Activated CD4-positive, alpha-beta T cell treated with anti-CD3 and anti-CD28 coated beads, Interleukin-2, amount 10 ng/mL, durations not matched to agents 7 days and 5 days (primary cell): Measurements from ENCODE around the gene NOTCH3. TPM values are rescaled to one million over a fixed set of nuclear protein-coding genes. Genes with fewer than 3 reads are reported as not detected.

Source experiments
- CTCF ChIA-PET: fragments of 350-600 bp; sonication (Branson Sonifier 250); formaldehyde crosslinking; loops from one replicate; lab custom pipeline; 2021; ENCODE audit warnings: antibody characterized with exemption; lab: Charles Lee
- POLR2A ChIA-PET: fragments of 350-600 bp; sonication (Branson Sonifier 250); formaldehyde crosslinking; loops from one replicate; lab custom pipeline; 2021; ENCODE audit warnings: antibody characterized with exemption; lab: Charles Lee
- DNase-seq: peaks from one replicate; pipeline ENCODE4 v3.0.0-alpha.2; 2020
- H3K27ac Mint-ChIP-seq: one replicate; pipeline ENCODE4 v1.8.0; 2021; ENCODE audit warnings: mild to moderate bottlenecking, moderate library complexity, mixed read lengths
- H3K27me3 Mint-ChIP-seq: one replicate; pipeline ENCODE4 v1.8.0; 2021; ENCODE audit warnings: mixed read lengths
- H3K36me3 Mint-ChIP-seq: one replicate; pipeline ENCODE4 v1.8.0; 2021; ENCODE audit warnings: low read depth, mixed read lengths
- H3K4me1 Mint-ChIP-seq: one replicate; pipeline ENCODE4 v1.8.0; 2021; ENCODE audit warnings: mixed read lengths
- H3K4me3 Mint-ChIP-seq: one replicate; pipeline ENCODE4 v1.8.0; 2021; ENCODE audit warnings: mild to moderate bottlenecking, moderate library complexity, mixed read lengths
- H3K9me3 Mint-ChIP-seq: one replicate; pipeline ENCODE4 v1.8.0; 2021; ENCODE audit warnings: mixed read lengths
- total RNA-seq, 2 experiments: library from RNA; stranded (reverse); gene quantifications; one replicate each; pipeline ENCODE4 v1.2.3, GENCODE V29; 2021

Gene NOTCH3
- total RNA-seq, 2 experiments from 2014 or later, result not detected

GRCh38 chr19:15223649-15224361 is 23.0 kb upstream of the NOTCH3 start:
- Mint-ChIP-seq H3K9me3 (no peaks in the 10 kb centered on the region), H3K36me3 (no peaks in the 10 kb centered on the region), H3K4me3 (peak overlapping the region; percentile 76), H3K27ac (peak overlapping the region; percentile 41), H3K4me1 (peaks cover 13% of the 10 kb centered on the region), H3K27me3 (peaks cover 14% of the 10 kb centered on the region)
- no peak for DNase-seq
- ChIA-PET POLR2A (no interaction called here), CTCF (no interaction called here)

GRCh38 chr19:15222738-15223648 is 22.2 kb upstream of the NOTCH3 start:
- H3K27me3 Mint-ChIP-seq, result peaks cover 14% of the 10 kb centered on the region
- no peaks in the 10 kb centered on the region for H3K36me3 Mint-ChIP-seq
- POLR2A ChIA-PET, result no interaction called here
- DNase-seq, result peak; percentile 84
- peak overlapping the region; percentile 76 for H3K4me3 Mint-ChIP-seq
- H3K27ac Mint-ChIP-seq, result peak overlapping the region; percentile 31
- peaks cover 13% of the 10 kb centered on the region for H3K4me1 Mint-ChIP-seq
- CTCF ChIA-PET, result interaction anchor here (0.5 kb wide), 1 partner anchor 15 kb away, joined by 3 read pairs; no protein-coding TSS in a partner anchor
- H3K9me3 Mint-ChIP-seq, result no peaks in the 10 kb centered on the region

GRCh38 chr19:15220833-15221232 is 20.0 kb upstream of the NOTCH3 start:
- POLR2A ChIA-PET, result interaction anchor here (0.6 kb wide), 1 partner anchor 39 kb away, joined by 3 read pairs; no protein-coding TSS in a partner anchor
- H3K4me3 Mint-ChIP-seq, result no peak overlapping the region
- DNase-seq, result no peak
- no peak overlapping the region for H3K27ac Mint-ChIP-seq
- CTCF ChIA-PET, result interaction anchor here (0.6 to 1.5 kb wide), 3 partner anchors 30 to 1009 kb away, joined by 3 to 4 read pairs (median 3); no protein-coding TSS in a partner anchor
- H3K27me3 Mint-ChIP-seq, result peaks cover 14% of the 10 kb centered on the region
- H3K4me1 Mint-ChIP-seq, result peaks cover 13% of the 10 kb centered on the region
- no peaks in the 10 kb centered on the region for H3K36me3 Mint-ChIP-seq
- no peaks in the 10 kb centered on the region for H3K9me3 Mint-ChIP-seq

- DNase-seq, result no peak
- ChIA-PET POLR2A (no interaction called here), CTCF (interaction anchor here (0.6 to 1.0 kb wide), 2 partner anchors 253 to 333 kb away, joined by 3 to 4 read pairs; no protein-coding TSS in a partner anchor)
- H3K4me1 Mint-ChIP-seq, result peaks cover 8% of the 10 kb centered on the region
- H3K27ac Mint-ChIP-seq, result no peak overlapping the region
- H3K4me3 Mint-ChIP-seq, result no peak overlapping the region
- no peaks in the 10 kb centered on the region for H3K36me3 Mint-ChIP-seq
- peaks cover 10% of the 10 kb centered on the region for H3K27me3 Mint-ChIP-seq
- H3K9me3 Mint-ChIP-seq, result no peaks in the 10 kb centered on the region
These were observed 17.7 kb upstream of the NOTCH3 start for GRCh38 chr19:15218501-15218900.

GRCh38 chr19:15216363-15216762 is 15.6 kb upstream of the NOTCH3 start:
- Mint-ChIP-seq H3K4me3 (no peak overlapping the region), H3K9me3 (no peaks in the 10 kb centered on the region), H3K36me3 (no peaks in the 10 kb centered on the region), H3K27ac (no peak overlapping the region), H3K4me1 (no peaks in the 10 kb centered on the region), H3K27me3 (no peaks in the 10 kb centered on the region)
- CTCF ChIA-PET, result no interaction called here
- POLR2A ChIA-PET, result no interaction called here
- no peak for DNase-seq

- Mint-ChIP-seq H3K4me1 (no peaks in the 10 kb centered on the region), H3K27me3 (no peaks in the 10 kb centered on the region)
- CTCF ChIA-PET, result interaction anchor here (0.6 kb wide), 3 partner anchors 62 to 346 kb away, joined by 3 to 5 read pairs (median 3); no protein-coding TSS in a partner anchor
These were observed 13.1 kb upstream of the NOTCH3 start for GRCh38 chr19:15213715-15214381.

GRCh38 chr19:15212711-15213110 is 11.9 kb upstream of the NOTCH3 start:
- no peaks in the 10 kb centered on the region for H3K27me3 Mint-ChIP-seq
- H3K4me1 Mint-ChIP-seq, result no peaks in the 10 kb centered on the region
- no peaks in the 10 kb centered on the region for H3K9me3 Mint-ChIP-seq
- H3K4me3 Mint-ChIP-seq, result no peak overlapping the region
- H3K27ac Mint-ChIP-seq, result no peak overlapping the region
- POLR2A ChIA-PET, result no interaction called here
- no peak for DNase-seq
- no peaks in the 10 kb centered on the region for H3K36me3 Mint-ChIP-seq
- CTCF ChIA-PET, result no interaction called here

More at GRCh38 chr19:15213715-15214381, 13.1 kb upstream of the NOTCH3 start:
- Mint-ChIP-seq H3K4me3 (no peak overlapping the region), H3K27ac (no peak overlapping the region), H3K36me3 (no peaks in the 10 kb centered on the region), H3K9me3 (no peaks in the 10 kb centered on the region)
- POLR2A ChIA-PET, result no interaction called here
- no peak for DNase-seq

- no peak overlapping the region for H3K4me3 Mint-ChIP-seq
- DNase-seq, result no peak
- peaks cover 5% of the 10 kb centered on the region for H3K27me3 Mint-ChIP-seq
- POLR2A ChIA-PET, result no interaction called here
- no peak overlapping the region for H3K27ac Mint-ChIP-seq
- no peaks in the 10 kb centered on the region for H3K9me3 Mint-ChIP-seq
- H3K4me1 Mint-ChIP-seq, result no peaks in the 10 kb centered on the region
- no peaks in the 10 kb centered on the region for H3K36me3 Mint-ChIP-seq
- CTCF ChIA-PET, result interaction anchor here (0.5 to 0.8 kb wide), 3 partner anchors 9 to 500 kb away, joined by 3 to 4 read pairs (median 3); no protein-coding TSS in a partner anchor
These were observed 9.6 kb upstream of the NOTCH3 start for GRCh38 chr19:15210323-15210781.

- ChIA-PET POLR2A (no interaction called here), CTCF (interaction anchor here (0.7 kb wide), 1 partner anchor 8 kb away, joined by 3 read pairs; no protein-coding TSS in a partner anchor)
- Mint-ChIP-seq H3K4me1 (peaks cover 9% of the 10 kb centered on the region), H3K9me3 (no peaks in the 10 kb centered on the region), H3K36me3 (no peaks in the 10 kb centered on the region), H3K27me3 (peaks cover 51% of the 10 kb centered on the region), H3K27ac (no peak overlapping the region), H3K4me3 (no peak overlapping the region)
- no peak for DNase-seq
These were observed 704 bp upstream of the NOTCH3 start for GRCh38 chr19:15201374-15202023.

GRCh38 chr19:15199661-15200552 is 888 bp downstream of the NOTCH3 start:
- H3K9me3 Mint-ChIP-seq, result no peaks in the 10 kb centered on the region
- CTCF ChIA-PET, result no interaction called here
- H3K27me3 Mint-ChIP-seq, result peaks cover 53% of the 10 kb centered on the region
- no peaks in the 10 kb centered on the region for H3K36me3 Mint-ChIP-seq
- H3K4me3 Mint-ChIP-seq, result no peak overlapping the region
- POLR2A ChIA-PET, result no interaction called here
- H3K4me1 Mint-ChIP-seq, result peaks cover 10% of the 10 kb centered on the region
- H3K27ac Mint-ChIP-seq, result peak overlapping the region; percentile 48
- no peak for DNase-seq

GRCh38 chr19:15198951-15199660 is 1.7 kb downstream of the NOTCH3 start:
- Mint-ChIP-seq H3K27me3 (peaks cover 58% of the 10 kb centered on the region), H3K9me3 (no peaks in the 10 kb centered on the region), H3K36me3 (no peaks in the 10 kb centered on the region), H3K4me3 (no peak overlapping the region), H3K27ac (peak overlapping the region; percentile 48), H3K4me1 (peaks cover 12% of the 10 kb centered on the region)
- DNase-seq, result no peak
- POLR2A ChIA-PET, result no interaction called here
- CTCF ChIA-PET, result interaction anchor here (0.6 to 0.8 kb wide), 2 partner anchors 8 to 11 kb away, joined by 3 to 4 read pairs; no protein-coding TSS in a partner anchor
